HG03097 (cell line): ENCODE data around the gene HBM.
"Not testable (repeated sequence)": the region's sequence is repeated elsewhere in the genome, so short reads cannot be mapped to it uniquely, and the experiment has no call there.

Source experiments
- ATAC-seq: cut with Tn5 transposase; IDR thresholded peaks from one replicate; pipeline ENCODE4 v1.9.1; 2021; ENCODE audit not compliant: unreplicated experiment, low FRiP score

Gene HBM

GRCh38 chr16:167122-167690 is 1.4 kb downstream of the HBM start:
- ATAC-seq = no peak

GRCh38 chr16:168424-168823 is 2.6 kb downstream of the HBM start:
- ATAC-seq = no peak

GRCh38 chr16:169014-169413 is 3.2 kb downstream of the HBM start:
- no peak for ATAC-seq

GRCh38 chr16:170088-170507 is 4.3 kb downstream of the HBM start:
- ATAC-seq = not testable (repeated sequence)

- ATAC-seq = no peak
These were observed 5.0 kb downstream of the HBM start for GRCh38 chr16:170788-171187.

- not testable (repeated sequence) for ATAC-seq
These were observed 6.7 kb downstream of the HBM start, which contains the start of gene HBA2 for GRCh38 chr16:172374-172941. HBA2 (plus strand) TSS chr16:172876; CDS start chr16:172913, 37 bp downstream.

- not testable (repeated sequence) for ATAC-seq
These were observed 7.6 kb downstream of the HBM start for GRCh38 chr16:173211-173854.

GRCh38 chr16:173928-174769 is 8.4 kb downstream of the HBM start:
- ATAC-seq = not testable (repeated sequence)

GRCh38 chr16:175011-175949 is 9.5 kb downstream of the HBM start:
- ATAC-seq = no peak

GRCh38 chr16:176006-176405 is 10.2 kb downstream of the HBM start:
- not testable (repeated sequence) for ATAC-seq

- not testable (repeated sequence) for ATAC-seq
These were observed 11.0 kb downstream of the HBM start, which contains the start of gene HBA1 for GRCh38 chr16:176477-177382. HBA1 (plus strand) TSS chr16:176680; CDS start chr16:176717, 37 bp downstream.

- ATAC-seq = no peak
These were observed 11.6 kb downstream of the HBM start for GRCh38 chr16:177394-177822.

- no peak for ATAC-seq
These were observed 12.3 kb downstream of the HBM start for GRCh38 chr16:177981-178667.

- ATAC-seq = no peak
These were observed 12.9 kb downstream of the HBM start for GRCh38 chr16:178668-179015.

- no peak for ATAC-seq
These were observed 13.7 kb downstream of the HBM start for GRCh38 chr16:179211-180092.

- no peak for ATAC-seq
These were observed 14.4 kb downstream of the HBM start, which contains the start of gene HBQ1 for GRCh38 chr16:180101-180675. HBQ1 (plus strand) TSS chr16:180459; CDS start chr16:180487, 28 bp downstream.
